ENCODE measurements around the gene TMEM266. TPM values are rescaled to one million over a fixed set of nuclear protein-coding genes. Genes with fewer than 3 reads are reported as not detected.

TMEM266 gene
- total RNA-seq, 1 donor from 2014 or later, result not detected

GRCh38 chr15:76127169-76127568 is 67.4 kb downstream of the TMEM266 start:
- intact Hi-C loops (cut with micrococcal nuclease), result no loop called here

GRCh38 chr15:76127880-76128279 is 68.1 kb downstream of the TMEM266 start:
- intact Hi-C loops (cut with micrococcal nuclease), result no loop called here

- intact Hi-C loops (cut with micrococcal nuclease), result no loop called here
These were observed 74.8 kb downstream of the TMEM266 start for GRCh38 chr15:76134537-76134936.

GRCh38 chr15:76135516-76135915 is 75.7 kb downstream of the TMEM266 start:
- intact Hi-C loops (cut with micrococcal nuclease), result loop anchor here (5.0 kb wide), 1 partner anchor 208 kb away; no protein-coding TSS in a partner anchor

- intact Hi-C loops (cut with micrococcal nuclease), result loop anchor here (5.0 kb wide), 1 partner anchor 211 kb away; no protein-coding TSS in a partner anchor
These were observed 78.7 kb downstream of the TMEM266 start for GRCh38 chr15:76138436-76138835.

GRCh38 chr15:76139368-76140073 is 79.7 kb downstream of the TMEM266 start:
- intact Hi-C loops (cut with micrococcal nuclease), result loop anchor here (1.0 to 5.0 kb wide), 5 partner anchors 12 to 411 kb away; no protein-coding TSS in a partner anchor

- intact Hi-C loops (cut with micrococcal nuclease), result no loop called here
These were observed 80.3 kb downstream of the TMEM266 start for GRCh38 chr15:76140074-76140464.

GRCh38 chr15:76146812-76147211 is 87.0 kb downstream of the TMEM266 start:
- intact Hi-C loops (cut with micrococcal nuclease), result no loop called here

- intact Hi-C loops (cut with micrococcal nuclease), result loop anchor here (1.0 kb wide), 1 partner anchor 33 kb away; no protein-coding TSS in a partner anchor
These were observed 88.3 kb downstream of the TMEM266 start for GRCh38 chr15:76147906-76148570.

GRCh38 chr15:76149291-76149915 is 89.6 kb downstream of the TMEM266 start:
- intact Hi-C loops (cut with micrococcal nuclease), result no loop called here

- intact Hi-C loops (cut with micrococcal nuclease), result no loop called here
These were observed 90.7 kb downstream of the TMEM266 start for GRCh38 chr15:76150513-76150912.

GRCh38 chr15:76150971-76151598 is 91.3 kb downstream of the TMEM266 start:
- intact Hi-C loops (cut with micrococcal nuclease), result loop anchor here (1.0 kb wide), 2 partner anchors 12 to 94 kb away; no protein-coding TSS in a partner anchor

GRCh38 chr15:76151599-76151974 is 91.8 kb downstream of the TMEM266 start:
- intact Hi-C loops (cut with micrococcal nuclease), result loop anchor here (1.0 kb wide), 2 partner anchors 12 to 94 kb away; no protein-coding TSS in a partner anchor

- intact Hi-C loops (cut with micrococcal nuclease), result no loop called here
These were observed 92.4 kb downstream of the TMEM266 start for GRCh38 chr15:76152197-76152596.

- intact Hi-C loops (cut with micrococcal nuclease), result no loop called here
These were observed 93.7 kb downstream of the TMEM266 start for GRCh38 chr15:76153241-76154197.

GRCh38 chr15:76155731-76156130 is 95.9 kb downstream of the TMEM266 start:
- intact Hi-C loops (cut with micrococcal nuclease), result no loop called here

GRCh38 chr15:76158226-76158625 is 98.4 kb downstream of the TMEM266 start:
- intact Hi-C loops (cut with micrococcal nuclease), result no loop called here

GRCh38 chr15:76158815-76159214 is 99.0 kb downstream of the TMEM266 start:
- intact Hi-C loops (cut with micrococcal nuclease), result no loop called here

- intact Hi-C loops (cut with micrococcal nuclease), result no loop called here
These were observed 99.5 kb downstream of the TMEM266 start for GRCh38 chr15:76159282-76159681.

GRCh38 chr15:76160426-76161152 is 100.8 kb downstream of the TMEM266 start:
- intact Hi-C loops (cut with micrococcal nuclease), result no loop called here
